Activated B cell treated with CpG ODN at 0.5 μM for 24 hours (primary cell): Measurements from ENCODE around the gene NUDT1. TPM values are rescaled to one million over a fixed set of nuclear protein-coding genes. Genes with fewer than 3 reads are reported as not detected.

ENCODE experiments used
- ATAC-seq: fragments of 200-7000 bp; cut with Tn5 transposase; one replicate; pipeline ENCODE4 v1.10.0; 2021; ENCODE audit warnings: low read depth, mild to moderate bottlenecking, moderate library complexity
- CTCF ChIA-PET: fragments of 350-600 bp; sonication (Branson Sonifier 250); formaldehyde crosslinking; loops from one replicate; lab custom pipeline; 2021; ENCODE audit warnings: antibody characterized with exemption; lab: Charles Lee
- POLR2A ChIA-PET: fragments of 350-600 bp; sonication (Branson Sonifier 250); formaldehyde crosslinking; loops from one replicate; lab custom pipeline; 2021; ENCODE audit warnings: antibody characterized with exemption; lab: Charles Lee
- DNase-seq: peaks from one replicate; pipeline ENCODE4 v3.0.0; 2022
- H3K27ac Mint-ChIP-seq: one replicate; pipeline ENCODE4 v1.8.0; 2020; ENCODE audit warnings: mixed read lengths
- H3K27me3 Mint-ChIP-seq: one replicate; pipeline ENCODE4 v1.8.0; 2021; ENCODE audit warnings: mixed read lengths
- H3K36me3 Mint-ChIP-seq: one replicate; pipeline ENCODE4 v1.8.0; 2021; ENCODE audit warnings: low read depth, mixed read lengths
- H3K4me1 Mint-ChIP-seq: one replicate; pipeline ENCODE4 v1.8.0; 2021; ENCODE audit warnings: mixed read lengths
- H3K4me3 Mint-ChIP-seq: one replicate; pipeline ENCODE4 v1.8.0; 2020; ENCODE audit warnings: mild to moderate bottlenecking, mixed read lengths
- H3K9me3 Mint-ChIP-seq: one replicate; pipeline ENCODE4 v1.8.0; 2020; ENCODE audit warnings: mixed read lengths
- intact Hi-C: fragments of 100-400 bp; cut with micrococcal nuclease; formaldehyde crosslinking; loops from one replicate; pipeline ENCODE4 v1.15.1; 2024
- total RNA-seq: library from RNA; stranded (reverse); gene quantifications from 2 replicates; pipeline ENCODE4 v1.2.3, GENCODE V29; 2022
- TF ChIP-seq, protein P1 (sequence below): fragments of 200-600 bp; IDR thresholded peaks from one replicate; pipeline ENCODE4 v1.8.0; 2022; ENCODE audit warnings: antibody characterized with exemption, mild to moderate bottlenecking

NUDT1 gene
- total RNA-seq, 1 donor from 2014 or later: 38.0 TPM

DNA sequence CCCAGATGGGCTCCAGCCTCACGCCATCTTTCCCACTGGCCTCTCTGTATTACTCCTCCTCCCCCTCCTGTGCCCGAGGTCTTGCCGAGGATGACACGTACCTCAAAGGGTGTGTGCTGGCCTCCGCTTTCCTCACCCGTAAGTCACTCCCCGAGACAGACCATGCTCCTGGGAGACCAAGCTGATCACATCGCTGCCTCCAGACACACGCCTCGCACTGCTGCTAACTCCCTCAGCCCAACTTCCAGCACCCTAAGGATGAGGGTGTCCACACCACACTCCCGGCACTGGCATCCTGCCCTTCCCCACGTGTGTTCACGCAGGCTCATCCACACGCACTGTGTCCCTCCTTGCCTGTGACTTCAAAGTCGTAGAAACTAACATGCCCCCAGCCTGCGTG lies 33.3 kb upstream of the NUDT1 start:
- TF ChIP-seq, protein P1, sequence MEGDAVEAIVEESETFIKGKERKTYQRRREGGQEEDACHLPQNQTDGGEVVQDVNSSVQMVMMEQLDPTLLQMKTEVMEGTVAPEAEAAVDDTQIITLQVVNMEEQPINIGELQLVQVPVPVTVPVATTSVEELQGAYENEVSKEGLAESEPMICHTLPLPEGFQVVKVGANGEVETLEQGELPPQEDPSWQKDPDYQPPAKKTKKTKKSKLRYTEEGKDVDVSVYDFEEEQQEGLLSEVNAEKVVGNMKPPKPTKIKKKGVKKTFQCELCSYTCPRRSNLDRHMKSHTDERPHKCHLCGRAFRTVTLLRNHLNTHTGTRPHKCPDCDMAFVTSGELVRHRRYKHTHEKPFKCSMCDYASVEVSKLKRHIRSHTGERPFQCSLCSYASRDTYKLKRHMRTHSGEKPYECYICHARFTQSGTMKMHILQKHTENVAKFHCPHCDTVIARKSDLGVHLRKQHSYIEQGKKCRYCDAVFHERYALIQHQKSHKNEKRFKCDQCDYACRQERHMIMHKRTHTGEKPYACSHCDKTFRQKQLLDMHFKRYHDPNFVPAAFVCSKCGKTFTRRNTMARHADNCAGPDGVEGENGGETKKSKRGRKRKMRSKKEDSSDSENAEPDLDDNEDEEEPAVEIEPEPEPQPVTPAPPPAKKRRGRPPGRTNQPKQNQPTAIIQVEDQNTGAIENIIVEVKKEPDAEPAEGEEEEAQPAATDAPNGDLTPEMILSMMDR: no peak
- intact Hi-C loops: loop anchor here (1.0 kb wide), 3 partner anchors 108 to 629 kb away; no protein-coding TSS in a partner anchor
- no peak for ATAC-seq
- no peak for DNase-seq
- Mint-ChIP-seq H3K36me3 (peaks cover 56% of the 10 kb centered on the region), H3K27me3 (no peaks in the 10 kb centered on the region), H3K27ac (no peak overlapping the region), H3K4me3 (no peak overlapping the region), H3K4me1 (peaks cover 17% of the 10 kb centered on the region), H3K9me3 (no peaks in the 10 kb centered on the region)
- ChIA-PET POLR2A (no interaction called here), CTCF (interaction anchor here (1.0 to 2.0 kb wide), 4 partner anchors 109 to 629 kb away, joined by 4 to 8 read pairs (median 6); no protein-coding TSS in a partner anchor)

DNA sequence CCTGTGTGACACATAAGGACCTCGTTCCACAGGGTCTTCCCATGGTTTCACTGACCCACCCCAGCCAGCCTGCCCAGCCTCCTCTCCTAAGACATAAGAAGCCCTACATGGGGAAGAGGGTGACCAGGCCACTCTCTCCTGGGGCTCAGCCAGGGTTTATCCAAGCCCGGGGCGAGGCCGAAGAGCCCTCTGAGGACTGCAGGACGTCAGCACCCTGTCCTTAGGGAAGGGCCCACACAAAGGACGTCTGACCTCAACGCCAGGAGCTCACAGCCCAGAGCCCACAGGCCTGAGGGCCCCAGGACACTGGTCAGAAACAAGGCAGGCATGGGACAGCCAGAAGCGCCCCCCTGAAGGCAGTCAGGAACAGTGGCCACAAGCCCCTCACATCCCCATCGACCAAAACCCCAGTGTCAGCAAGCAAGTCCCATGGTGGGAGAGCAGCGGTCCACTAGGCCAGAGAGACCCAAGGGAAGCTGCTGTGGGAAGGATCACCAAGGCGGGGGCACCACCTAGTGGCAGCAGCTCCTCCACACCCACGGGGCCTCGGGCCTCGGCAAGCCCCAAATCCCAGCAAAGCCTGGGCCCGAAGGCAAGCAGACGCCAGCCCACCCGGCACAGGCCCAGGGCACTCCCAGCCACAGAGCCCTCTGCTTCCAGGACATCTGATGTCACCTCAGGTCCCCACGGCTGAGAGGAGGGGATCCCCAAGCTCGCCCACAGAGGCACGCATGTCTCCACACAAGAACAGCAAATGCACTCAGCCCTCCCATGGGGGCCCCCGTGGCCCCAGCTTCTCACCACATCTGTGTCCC lies 32.7 kb upstream of the NUDT1 start:
- Mint-ChIP-seq H3K4me1 (peaks cover 11% of the 10 kb centered on the region), H3K36me3 (peaks cover 62% of the 10 kb centered on the region), H3K27me3 (no peaks in the 10 kb centered on the region), H3K4me3 (no peak overlapping the region), H3K9me3 (no peaks in the 10 kb centered on the region), H3K27ac (peak overlapping the region; percentile 59)
- TF ChIP-seq, protein P1: no peak
- ChIA-PET CTCF (interaction anchor here (0.8 to 2.0 kb wide), 9 partner anchors 14 to 630 kb away, joined by 3 to 8 read pairs (median 4); no protein-coding TSS in a partner anchor), POLR2A (interaction anchor here (1.2 kb wide), 1 partner anchor 28 kb away, joined by 4 read pairs; no protein-coding TSS in a partner anchor)
- DNase-seq (peak; percentile 58), ATAC-seq (peak; percentile 85)
- intact Hi-C loops: loop anchor here (1.0 kb wide), 3 partner anchors 109 to 630 kb away; no protein-coding TSS in a partner anchor

DNA sequence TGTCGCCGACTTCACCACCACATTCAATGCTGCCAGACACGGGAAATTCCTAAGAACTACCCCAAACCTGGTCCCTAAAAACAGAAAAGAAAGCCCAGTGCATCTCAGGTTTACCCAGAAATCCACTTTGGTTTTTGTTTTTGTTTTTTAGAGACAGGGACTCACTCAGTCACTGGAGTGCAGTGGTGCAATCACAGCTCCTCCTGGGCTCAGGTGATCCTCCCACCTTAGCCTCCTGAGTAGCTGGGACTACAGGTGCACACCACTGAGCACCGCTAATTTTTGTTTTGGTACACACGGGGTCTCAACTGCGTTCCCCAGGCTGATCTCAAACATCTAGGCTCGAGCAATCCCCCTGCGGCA lies 32.1 kb upstream of the NUDT1 start:
- no peak for DNase-seq
- no peaks in the 10 kb centered on the region for H3K27me3 Mint-ChIP-seq
- intact Hi-C loops: loop anchor here (1.0 kb wide), 3 partner anchors 110 to 631 kb away; no protein-coding TSS in a partner anchor
- TF ChIP-seq, protein P1: no peak
- CTCF ChIA-PET: interaction anchor here (0.8 to 2.0 kb wide), 9 partner anchors 15 to 631 kb away, joined by 3 to 8 read pairs (median 4); no protein-coding TSS in a partner anchor
- no peak overlapping the region for H3K4me3 Mint-ChIP-seq
- peaks cover 9% of the 10 kb centered on the region for H3K4me1 Mint-ChIP-seq
- H3K9me3 Mint-ChIP-seq: no peaks in the 10 kb centered on the region
- POLR2A ChIA-PET: interaction anchor here (1.2 kb wide), 1 partner anchor 27 kb away, joined by 4 read pairs; no protein-coding TSS in a partner anchor
- H3K27ac Mint-ChIP-seq: peak overlapping the region; percentile 59
- H3K36me3 Mint-ChIP-seq: peaks cover 68% of the 10 kb centered on the region
- peak; percentile 19 for ATAC-seq

DNA sequence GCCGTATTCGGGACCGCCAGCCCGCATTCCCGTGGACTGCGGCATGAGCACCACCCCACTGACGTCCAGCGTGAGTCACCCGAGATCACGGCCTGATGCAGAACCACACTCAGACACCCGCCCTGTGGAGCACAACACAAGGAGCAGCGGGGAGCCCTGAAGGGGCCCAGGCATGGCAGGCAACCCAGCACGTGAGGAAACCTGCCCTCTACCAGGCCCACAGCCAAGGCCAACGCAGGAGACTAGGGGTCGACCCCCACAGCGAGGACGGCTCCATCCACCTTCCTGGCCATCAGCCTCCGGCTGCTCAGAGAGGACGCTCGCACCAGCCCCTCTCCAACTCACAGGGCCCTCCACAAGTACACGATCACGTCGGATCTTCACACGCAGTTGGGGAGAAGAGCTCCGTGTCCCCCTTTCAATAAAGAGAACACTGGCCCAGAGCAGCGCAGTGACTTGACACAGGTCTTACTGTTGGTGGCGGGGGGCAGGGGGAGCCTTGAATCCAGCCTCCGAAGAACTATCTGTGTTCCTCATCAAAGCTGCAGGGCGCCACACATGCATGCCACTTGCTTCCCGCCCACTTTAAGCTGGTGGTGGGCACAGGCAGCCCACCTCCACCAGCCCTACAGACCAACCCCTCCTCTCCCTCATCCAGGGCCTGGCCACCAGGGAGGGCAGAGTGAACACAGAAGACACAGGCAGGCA lies 31.3 kb upstream of the NUDT1 start:
- Mint-ChIP-seq H3K27me3 (no peaks in the 10 kb centered on the region), H3K36me3 (peaks cover 76% of the 10 kb centered on the region), H3K9me3 (no peaks in the 10 kb centered on the region), H3K4me3 (no peak overlapping the region), H3K4me1 (peaks cover 9% of the 10 kb centered on the region), H3K27ac (no peak overlapping the region)
- DNase-seq (no peak), ATAC-seq (no peak)
- TF ChIP-seq, protein P1: no peak
- ChIA-PET POLR2A (no interaction called here), CTCF (interaction anchor here (1.0 kb wide), 1 partner anchor 28 kb away, joined by 3 read pairs; no protein-coding TSS in a partner anchor)
- intact Hi-C loops: no loop called here
